GM12872 (cell line): Measurements from ENCODE around the gene CCDC183.

Experiments
- CTCF ChIP-seq: IDR thresholded peaks from 3 replicates; pipeline ENCODE4 v1.5.1; 2011; ENCODE audit warnings: low read depth, mild to moderate bottlenecking, low read length, moderate library complexity; ENCODE audit not compliant: insufficient read depth

CCDC183 gene

GRCh38 chr9:136839229-136840139, 43.3 kb downstream of the CCDC183 start:
- TF ChIP-seq CTCF: no peak

GRCh38 chr9:136840140-136840876, 44.2 kb downstream of the CCDC183 start:
- no peak for TF ChIP-seq CTCF

- no peak for TF ChIP-seq CTCF
Measured at GRCh38 chr9:136840877-136841645, 44.9 kb downstream of the CCDC183 start.

GRCh38 chr9:136842380-136842948, 46.3 kb downstream of the CCDC183 start, which contains the start of gene AJM1:
AJM1 (plus strand) TSS chr9:136842478; CDS start chr9:136844415, 1,937 bp downstream.
- peak; percentile 93 for TF ChIP-seq CTCF

DNA sequence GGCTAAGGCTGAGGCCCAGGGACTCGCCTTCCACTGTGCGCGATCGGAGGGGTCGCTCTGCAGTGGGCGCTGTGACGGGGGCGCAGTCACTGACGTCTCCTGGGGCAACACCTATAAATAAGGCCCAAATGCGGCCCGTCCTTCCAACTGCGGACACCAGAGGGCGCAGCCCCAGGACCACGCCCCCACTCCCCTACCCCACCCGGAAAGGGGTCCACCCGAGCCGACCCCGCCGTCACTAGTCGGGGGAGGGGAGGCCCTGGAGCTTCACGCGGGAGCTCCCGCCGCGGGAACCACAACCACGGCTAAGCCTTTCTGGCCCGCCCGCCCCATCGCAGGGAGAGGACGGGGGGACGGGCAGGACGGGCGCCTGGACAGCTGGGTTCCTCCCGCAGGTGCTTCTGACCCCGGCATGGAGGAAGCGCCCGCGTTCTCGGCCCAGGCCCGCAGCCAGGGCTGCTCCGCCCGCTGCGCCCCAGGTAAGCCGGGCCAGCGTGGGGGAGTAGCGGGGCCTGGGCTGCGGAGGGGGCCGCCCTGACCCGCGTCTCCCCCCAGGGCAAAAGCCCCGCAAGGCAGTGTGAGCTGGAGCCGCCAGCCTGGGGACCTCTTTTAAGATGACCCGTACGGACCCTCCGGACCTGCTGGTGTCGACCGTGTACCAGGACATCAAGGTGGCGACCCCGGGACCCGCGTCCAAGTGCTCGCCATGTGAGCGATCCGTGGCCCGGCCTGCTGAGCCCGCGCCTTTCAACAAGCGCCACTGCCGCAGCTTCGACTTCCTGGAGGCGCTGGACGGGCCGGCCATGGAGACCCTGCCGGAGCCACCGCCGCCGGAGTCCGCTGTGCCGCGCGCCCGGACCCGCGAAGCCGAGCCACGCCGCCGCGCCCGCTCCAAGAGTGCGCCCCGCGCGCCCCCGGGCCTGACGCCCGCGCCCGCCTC, 47.9 kb downstream of the CCDC183 start:
- TF ChIP-seq CTCF: peak; percentile 51

- TF ChIP-seq CTCF: no peak
Measured at GRCh38 chr9:136844761-136845464, 48.8 kb downstream of the CCDC183 start.
